ENCODE results near the gene CCDC91.
"Not testable (repeated sequence)": the region's sequence is repeated elsewhere in the genome, so short reads cannot be mapped to it uniquely, and the experiment has no call there.

DNA sequence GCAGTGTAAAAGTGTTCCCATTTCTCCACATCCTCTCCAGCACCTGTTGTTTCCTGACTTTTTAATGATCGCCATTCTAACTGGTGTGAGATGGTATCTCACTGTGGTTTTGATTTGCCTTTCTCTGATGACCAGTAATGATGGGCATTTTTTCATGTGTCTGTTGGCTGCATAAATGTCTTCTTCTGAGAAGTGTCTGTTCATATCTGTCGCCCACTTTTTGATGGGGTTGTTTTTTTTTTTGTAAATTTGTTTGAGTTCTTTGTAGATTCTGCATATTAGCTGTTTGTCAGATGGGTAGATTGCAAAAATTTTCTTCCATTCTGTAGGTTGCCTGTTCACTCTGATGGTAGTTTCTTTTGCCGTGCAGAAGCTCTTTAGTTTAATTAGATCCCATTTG, 140.0 kb downstream of the CCDC91 start:
- TF ChIP-seq, protein P1, sequence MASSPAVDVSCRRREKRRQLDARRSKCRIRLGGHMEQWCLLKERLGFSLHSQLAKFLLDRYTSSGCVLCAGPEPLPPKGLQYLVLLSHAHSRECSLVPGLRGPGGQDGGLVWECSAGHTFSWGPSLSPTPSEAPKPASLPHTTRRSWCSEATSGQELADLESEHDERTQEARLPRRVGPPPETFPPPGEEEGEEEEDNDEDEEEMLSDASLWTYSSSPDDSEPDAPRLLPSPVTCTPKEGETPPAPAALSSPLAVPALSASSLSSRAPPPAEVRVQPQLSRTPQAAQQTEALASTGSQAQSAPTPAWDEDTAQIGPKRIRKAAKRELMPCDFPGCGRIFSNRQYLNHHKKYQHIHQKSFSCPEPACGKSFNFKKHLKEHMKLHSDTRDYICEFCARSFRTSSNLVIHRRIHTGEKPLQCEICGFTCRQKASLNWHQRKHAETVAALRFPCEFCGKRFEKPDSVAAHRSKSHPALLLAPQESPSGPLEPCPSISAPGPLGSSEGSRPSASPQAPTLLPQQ (tag by site-specific recombination; IDR thresholded peaks at IDR 0.05), result not testable (repeated sequence)
- not testable (repeated sequence) for TF ChIP-seq GLIS1 (tag by site-specific recombination; IDR thresholded peaks at IDR 0.05); SP2 (tag by site-specific recombination; IDR thresholded peaks at IDR 0.05); ZNF391 (tag by site-specific recombination; IDR thresholded peaks at IDR 0.05; ENCODE audit: borderline replicate concordance, low read depth); ZNF140 (tag by site-specific recombination; IDR thresholded peaks at IDR 0.05); SCRT2 (tag by site-specific recombination; IDR thresholded peaks at IDR 0.05); MYNN (tag by site-specific recombination; IDR thresholded peaks at IDR 0.05; ENCODE audit: borderline replicate concordance); ZNF621 (tag by site-specific recombination; IDR thresholded peaks at IDR 0.05); ZNF292 (tag by site-specific recombination; IDR thresholded peaks at IDR 0.05; ENCODE audit: borderline replicate concordance, low read depth); ZNF239 (tag by site-specific recombination; IDR thresholded peaks at IDR 0.05); ZNF529 (tag by site-specific recombination; IDR thresholded peaks at IDR 0.05; ENCODE audit: insufficient replicate concordance)
- TF ChIP-seq, protein P2, sequence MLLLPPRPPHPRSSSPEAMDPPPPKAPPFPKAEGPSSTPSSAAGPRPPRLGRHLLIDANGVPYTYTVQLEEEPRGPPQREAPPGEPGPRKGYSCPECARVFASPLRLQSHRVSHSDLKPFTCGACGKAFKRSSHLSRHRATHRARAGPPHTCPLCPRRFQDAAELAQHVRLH (tag by site-specific recombination; IDR thresholded peaks at IDR 0.05), result not testable (repeated sequence)
- TF ChIP-seq, protein P3, sequence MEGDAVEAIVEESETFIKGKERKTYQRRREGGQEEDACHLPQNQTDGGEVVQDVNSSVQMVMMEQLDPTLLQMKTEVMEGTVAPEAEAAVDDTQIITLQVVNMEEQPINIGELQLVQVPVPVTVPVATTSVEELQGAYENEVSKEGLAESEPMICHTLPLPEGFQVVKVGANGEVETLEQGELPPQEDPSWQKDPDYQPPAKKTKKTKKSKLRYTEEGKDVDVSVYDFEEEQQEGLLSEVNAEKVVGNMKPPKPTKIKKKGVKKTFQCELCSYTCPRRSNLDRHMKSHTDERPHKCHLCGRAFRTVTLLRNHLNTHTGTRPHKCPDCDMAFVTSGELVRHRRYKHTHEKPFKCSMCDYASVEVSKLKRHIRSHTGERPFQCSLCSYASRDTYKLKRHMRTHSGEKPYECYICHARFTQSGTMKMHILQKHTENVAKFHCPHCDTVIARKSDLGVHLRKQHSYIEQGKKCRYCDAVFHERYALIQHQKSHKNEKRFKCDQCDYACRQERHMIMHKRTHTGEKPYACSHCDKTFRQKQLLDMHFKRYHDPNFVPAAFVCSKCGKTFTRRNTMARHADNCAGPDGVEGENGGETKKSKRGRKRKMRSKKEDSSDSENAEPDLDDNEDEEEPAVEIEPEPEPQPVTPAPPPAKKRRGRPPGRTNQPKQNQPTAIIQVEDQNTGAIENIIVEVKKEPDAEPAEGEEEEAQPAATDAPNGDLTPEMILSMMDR (tag by site-specific recombination; IDR thresholded peaks at IDR 0.05), result not testable (repeated sequence)

Measured in HEK293 (cell line).